ENCODE measurements around the gene RELL2.

Gene RELL2, protein sequence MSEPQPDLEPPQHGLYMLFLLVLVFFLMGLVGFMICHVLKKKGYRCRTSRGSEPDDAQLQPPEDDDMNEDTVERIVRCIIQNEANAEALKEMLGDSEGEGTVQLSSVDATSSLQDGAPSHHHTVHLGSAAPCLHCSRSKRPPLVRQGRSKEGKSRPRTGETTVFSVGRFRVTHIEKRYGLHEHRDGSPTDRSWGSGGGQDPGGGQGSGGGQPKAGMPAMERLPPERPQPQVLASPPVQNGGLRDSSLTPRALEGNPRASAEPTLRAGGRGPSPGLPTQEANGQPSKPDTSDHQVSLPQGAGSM

DNA sequence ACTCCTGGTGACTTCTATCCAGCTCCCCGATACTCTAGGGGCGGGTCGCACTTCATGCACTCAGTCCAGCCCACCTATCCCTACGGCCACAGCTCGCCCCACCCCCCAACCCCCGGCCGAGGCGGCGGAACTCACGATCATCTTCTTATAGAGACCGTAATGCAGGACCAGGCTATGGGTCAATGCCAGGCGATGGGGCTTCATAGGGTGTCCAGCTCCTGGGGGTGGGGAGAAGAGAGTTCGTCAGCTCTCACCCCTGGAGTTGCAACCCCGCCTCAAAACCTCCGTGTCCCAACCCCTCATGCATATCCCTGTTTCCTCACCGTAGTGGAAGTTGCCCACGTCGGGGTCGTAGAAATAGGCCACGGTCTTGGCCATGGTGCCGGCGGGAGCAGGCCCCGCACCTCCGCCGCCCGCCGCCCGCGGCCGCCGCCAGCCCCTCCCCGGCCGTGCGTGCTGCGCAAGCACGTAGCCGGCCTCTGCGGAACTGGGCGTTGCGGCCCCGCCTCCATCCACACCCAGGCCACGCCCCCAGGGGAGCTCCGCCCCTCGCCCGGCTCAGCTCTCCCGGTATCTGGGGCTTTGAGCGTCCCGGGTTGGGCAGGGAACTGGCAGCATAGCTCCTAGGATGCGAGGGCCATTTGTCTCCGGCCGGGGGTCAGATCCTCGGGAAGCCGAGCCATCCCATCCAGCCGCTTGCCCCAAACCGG lies at the start of gene RELL2, which contains the start of gene HDAC3:
Gene RELL2 (plus strand): TSS at position 585 of the 710 bp plus-strand sequence. CDS start 1,229 bp downstream, outside the sequence.
Gene HDAC3 (minus strand): TSS at position 437 of the 710 bp plus-strand sequence. CDS start 59 bp downstream, at position 378.
- peak within 1 kb of the TSS; percentile 40 for H3K9ac ChIP-seq (ENCODE audit: low read length)
- H3K9me3 ChIP-seq (ENCODE audit: low read length) = no peaks in the 10 kb centered on the region
- H3K27ac ChIP-seq (ENCODE audit: low read depth, low read length) = peak within 1 kb of the TSS; percentile 69
- H3K4me1 ChIP-seq (ENCODE audit: insufficient read depth, low read length) = peaks cover 21% of the 10 kb centered on the region
- H3K4me3 ChIP-seq (ENCODE audit: low read depth in 1 of 2, low read length in 2 of 2) = peak within 1 kb of the TSS; percentile 85 to 92
- H3K36me3 ChIP-seq (ENCODE audit: insufficient read depth, low read length) = peaks cover 15% of the 10 kb centered on the region
- peaks cover 3 to 14% of the 10 kb centered on the region in 2 donors for H3K27me3 ChIP-seq (ENCODE audit: control insufficient read depth in 1 of 2, insufficient read depth in 2 of 2, low read length in 2 of 2)

DNA sequence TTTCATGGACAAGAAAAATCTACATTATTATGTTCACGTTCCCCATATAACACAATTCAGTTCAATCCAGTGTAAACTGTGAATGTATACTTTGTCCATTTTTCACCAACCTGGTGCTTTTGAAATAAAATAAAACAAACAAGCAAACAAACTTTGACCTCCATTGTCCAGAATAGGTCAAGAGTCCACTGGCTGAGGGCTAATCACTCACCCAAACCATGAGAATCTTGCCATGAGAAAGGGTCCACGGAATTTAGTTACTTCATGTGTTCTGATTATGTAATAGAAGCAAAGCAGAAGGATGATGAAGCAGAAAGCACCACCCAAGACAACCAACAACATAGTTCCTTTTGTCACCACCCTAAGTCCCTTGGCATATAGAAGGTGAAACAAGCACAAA lies 46.7 kb upstream of the RELL2 start:
- H3K9ac ChIP-seq (ENCODE audit: low read length) = no peak overlapping the region
- no peaks in the 10 kb centered on the region for H3K9me3 ChIP-seq (ENCODE audit: low read length)
- H3K36me3 ChIP-seq (ENCODE audit: insufficient read depth, low read length) = peaks cover 7% of the 10 kb centered on the region
- no peaks in the 10 kb centered on the region for H3K27me3 ChIP-seq (ENCODE audit: control insufficient read depth in 1 of 2, insufficient read depth in 2 of 2, low read length in 2 of 2)
- no peak overlapping the region for H3K4me3 ChIP-seq (ENCODE audit: low read depth in 1 of 2, low read length in 2 of 2)
- no peak overlapping the region for H3K27ac ChIP-seq (ENCODE audit: low read depth, low read length)
- no peaks in the 10 kb centered on the region for H3K4me1 ChIP-seq (ENCODE audit: insufficient read depth, low read length)

DNA sequence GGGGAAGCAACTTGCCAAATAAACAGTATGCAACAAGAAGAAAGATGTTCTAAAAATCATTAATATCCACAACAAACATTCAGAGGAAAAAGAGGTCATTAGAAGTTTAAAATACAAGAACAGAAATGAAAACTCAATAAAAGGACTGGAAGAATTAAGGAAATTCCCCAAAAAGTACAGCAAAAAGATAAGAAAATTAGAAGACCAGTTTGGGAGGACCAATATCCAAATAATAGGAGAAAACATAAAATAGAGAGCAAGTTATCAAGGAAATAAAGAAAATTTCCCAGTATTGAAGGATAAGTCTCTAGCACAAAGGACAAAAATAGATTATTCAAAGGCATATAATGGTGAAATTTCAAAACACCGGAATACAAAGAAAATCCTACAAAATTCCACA lies 39.9 kb upstream of the RELL2 start:
- Histone ChIP-seq H3K27ac (ENCODE audit: low read depth, low read length) (no peak overlapping the region), H3K4me1 (ENCODE audit: insufficient read depth, low read length) (no peaks in the 10 kb centered on the region), H3K27me3 (ENCODE audit: control insufficient read depth in 1 of 2, insufficient read depth in 2 of 2, low read length in 2 of 2) (no peaks in the 10 kb centered on the region), H3K36me3 (ENCODE audit: insufficient read depth, low read length) (no peaks in the 10 kb centered on the region), H3K9me3 (ENCODE audit: low read length) (no peaks in the 10 kb centered on the region), H3K9ac (ENCODE audit: low read length) (no peak overlapping the region), H3K4me3 (ENCODE audit: low read depth in 1 of 2, low read length in 2 of 2) (no peak overlapping the region)

DNA sequence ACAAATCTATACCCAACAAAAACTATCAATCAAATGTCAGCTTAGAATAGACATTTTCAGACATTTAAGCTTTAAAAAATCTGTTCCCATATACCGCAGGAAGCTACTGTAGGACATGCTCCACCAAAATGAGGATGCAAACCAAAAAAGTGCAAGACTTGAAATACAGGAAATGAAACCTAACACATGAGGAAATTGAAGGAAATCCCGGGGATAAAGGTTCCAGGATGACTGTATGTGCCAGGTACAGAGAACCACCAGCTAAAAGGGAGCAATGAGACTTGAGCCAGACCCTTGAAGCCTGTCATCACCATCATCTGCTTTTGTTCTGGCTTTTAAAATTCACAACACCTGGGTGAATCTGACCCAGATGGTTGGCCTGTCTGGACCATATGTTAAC lies 39.4 kb upstream of the RELL2 start:
- Histone ChIP-seq H3K4me3 (ENCODE audit: low read depth in 1 of 2, low read length in 2 of 2) (no peak overlapping the region), H3K9ac (ENCODE audit: low read length) (no peak overlapping the region), H3K4me1 (ENCODE audit: insufficient read depth, low read length) (no peaks in the 10 kb centered on the region), H3K36me3 (ENCODE audit: insufficient read depth, low read length) (no peaks in the 10 kb centered on the region), H3K27me3 (ENCODE audit: control insufficient read depth in 1 of 2, insufficient read depth in 2 of 2, low read length in 2 of 2) (no peaks in the 10 kb centered on the region), H3K9me3 (ENCODE audit: low read length) (no peaks in the 10 kb centered on the region), H3K27ac (ENCODE audit: low read depth, low read length) (no peak overlapping the region)

DNA sequence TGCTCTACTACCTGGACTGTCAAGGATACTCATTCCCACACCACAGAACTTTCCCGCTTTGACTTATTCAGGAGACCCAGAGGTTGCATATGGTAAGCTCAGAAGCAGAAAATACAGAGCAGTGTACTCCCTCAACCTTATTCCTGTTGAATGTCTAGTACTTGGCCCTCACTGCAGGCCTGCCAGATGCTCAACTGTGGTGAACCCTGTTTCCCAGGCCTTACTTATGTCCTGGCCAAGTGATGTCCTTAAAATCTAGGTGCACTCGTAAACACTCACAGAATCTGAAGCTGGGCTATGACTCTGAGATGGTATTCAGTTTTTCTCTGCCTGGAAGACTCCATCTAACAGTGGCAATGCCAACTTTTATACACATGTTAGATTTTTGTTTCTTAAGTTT lies 39.0 kb upstream of the RELL2 start:
- no peaks in the 10 kb centered on the region for H3K36me3 ChIP-seq (ENCODE audit: insufficient read depth, low read length)
- H3K27ac ChIP-seq (ENCODE audit: low read depth, low read length) = no peak overlapping the region

DNA sequence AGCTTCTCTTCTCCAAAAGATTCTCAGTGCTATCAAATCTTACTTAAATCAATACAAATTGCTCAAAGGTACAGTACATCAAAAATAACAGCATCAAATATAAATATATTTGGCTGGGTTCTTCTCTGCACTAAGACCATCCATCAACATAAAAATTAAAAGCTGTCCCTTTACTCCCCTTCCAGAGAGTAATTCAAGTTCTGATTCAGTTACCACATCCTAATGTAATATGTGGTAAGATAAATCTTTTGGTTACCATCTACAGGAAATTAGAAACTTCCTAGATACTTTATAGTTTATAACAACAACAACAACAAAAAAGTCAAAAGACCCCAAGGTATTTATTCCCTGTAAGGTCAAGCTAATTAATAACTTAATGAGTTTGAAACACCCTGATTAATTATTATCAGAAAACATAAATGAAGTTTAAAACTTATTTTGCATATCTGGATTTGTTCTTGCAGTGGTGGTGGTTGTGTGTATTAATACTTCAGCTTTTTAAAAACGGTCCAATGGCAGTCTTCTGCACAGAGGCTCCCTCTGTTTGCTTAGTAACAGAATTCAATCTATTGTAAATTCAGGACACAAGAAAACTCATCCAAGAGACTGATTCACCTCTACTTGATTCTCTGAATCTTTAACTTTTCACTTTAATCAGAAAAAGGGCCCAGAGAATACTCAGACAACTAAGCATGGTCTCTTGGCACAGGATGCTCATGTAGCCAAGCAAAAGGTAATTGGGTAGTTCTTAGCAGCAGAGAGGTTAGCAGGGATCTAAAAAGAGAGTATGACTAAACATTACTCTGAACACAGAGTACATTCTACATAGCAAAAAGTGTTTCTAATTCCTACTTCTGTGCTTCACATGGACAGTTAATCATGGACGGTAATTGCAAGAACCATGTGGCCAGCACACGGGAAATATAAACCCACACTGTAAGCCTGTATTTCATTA lies 38.1 kb upstream of the RELL2 start:
- no peak overlapping the region for H3K9ac ChIP-seq (ENCODE audit: low read length)

More for the DNA sequence above, 39.0 kb upstream of the RELL2 start:
- Histone ChIP-seq H3K27me3 (ENCODE audit: control insufficient read depth in 1 of 2, insufficient read depth in 2 of 2, low read length in 2 of 2) (no peaks in the 10 kb centered on the region), H3K9me3 (ENCODE audit: low read length) (no peaks in the 10 kb centered on the region), H3K4me1 (ENCODE audit: insufficient read depth, low read length) (no peaks in the 10 kb centered on the region), H3K4me3 (ENCODE audit: low read depth in 1 of 2, low read length in 2 of 2) (no peak overlapping the region), H3K9ac (ENCODE audit: low read length) (no peak overlapping the region)

DNA sequence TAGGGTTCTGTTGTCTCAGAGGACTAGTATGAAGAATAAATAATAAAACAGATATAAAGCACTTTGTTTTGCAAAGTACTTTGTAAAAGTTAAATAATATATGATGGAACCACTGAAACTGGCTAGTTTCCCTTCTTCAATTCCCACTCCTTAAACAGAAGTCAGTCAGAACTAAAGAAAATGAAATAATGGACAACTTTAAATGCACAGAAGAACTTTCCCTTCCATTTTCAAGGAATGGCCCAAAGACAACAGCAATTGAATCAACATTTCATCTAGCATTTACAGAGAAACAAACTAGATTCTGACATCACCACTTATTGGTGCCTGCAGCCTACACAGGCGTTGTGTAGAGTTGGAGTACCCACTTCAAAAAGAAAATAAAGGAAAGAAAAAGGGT lies 34.2 kb upstream of the RELL2 start:
- H3K4me3 ChIP-seq (ENCODE audit: low read depth in 1 of 2, low read length in 2 of 2) = no peak overlapping the region
- H3K9me3 ChIP-seq (ENCODE audit: low read length) = no peaks in the 10 kb centered on the region
- H3K27me3 ChIP-seq (ENCODE audit: control insufficient read depth in 1 of 2, insufficient read depth in 2 of 2, low read length in 2 of 2) = no peaks in the 10 kb centered on the region
- H3K36me3 ChIP-seq (ENCODE audit: insufficient read depth, low read length) = no peaks in the 10 kb centered on the region
- no peak overlapping the region for H3K27ac ChIP-seq (ENCODE audit: low read depth, low read length)
- peaks cover 6% of the 10 kb centered on the region for H3K4me1 ChIP-seq (ENCODE audit: insufficient read depth, low read length)
- H3K9ac ChIP-seq (ENCODE audit: low read length) = no peak overlapping the region

More for the DNA sequence above, 38.1 kb upstream of the RELL2 start:
- Histone ChIP-seq H3K4me1 (ENCODE audit: insufficient read depth, low read length) (peaks cover 2% of the 10 kb centered on the region), H3K27ac (ENCODE audit: low read depth, low read length) (no peak overlapping the region), H3K9me3 (ENCODE audit: low read length) (no peaks in the 10 kb centered on the region), H3K27me3 (ENCODE audit: control insufficient read depth in 1 of 2, insufficient read depth in 2 of 2, low read length in 2 of 2) (no peaks in the 10 kb centered on the region), H3K4me3 (ENCODE audit: low read depth in 1 of 2, low read length in 2 of 2) (no peak overlapping the region), H3K36me3 (ENCODE audit: insufficient read depth, low read length) (no peaks in the 10 kb centered on the region)

DNA sequence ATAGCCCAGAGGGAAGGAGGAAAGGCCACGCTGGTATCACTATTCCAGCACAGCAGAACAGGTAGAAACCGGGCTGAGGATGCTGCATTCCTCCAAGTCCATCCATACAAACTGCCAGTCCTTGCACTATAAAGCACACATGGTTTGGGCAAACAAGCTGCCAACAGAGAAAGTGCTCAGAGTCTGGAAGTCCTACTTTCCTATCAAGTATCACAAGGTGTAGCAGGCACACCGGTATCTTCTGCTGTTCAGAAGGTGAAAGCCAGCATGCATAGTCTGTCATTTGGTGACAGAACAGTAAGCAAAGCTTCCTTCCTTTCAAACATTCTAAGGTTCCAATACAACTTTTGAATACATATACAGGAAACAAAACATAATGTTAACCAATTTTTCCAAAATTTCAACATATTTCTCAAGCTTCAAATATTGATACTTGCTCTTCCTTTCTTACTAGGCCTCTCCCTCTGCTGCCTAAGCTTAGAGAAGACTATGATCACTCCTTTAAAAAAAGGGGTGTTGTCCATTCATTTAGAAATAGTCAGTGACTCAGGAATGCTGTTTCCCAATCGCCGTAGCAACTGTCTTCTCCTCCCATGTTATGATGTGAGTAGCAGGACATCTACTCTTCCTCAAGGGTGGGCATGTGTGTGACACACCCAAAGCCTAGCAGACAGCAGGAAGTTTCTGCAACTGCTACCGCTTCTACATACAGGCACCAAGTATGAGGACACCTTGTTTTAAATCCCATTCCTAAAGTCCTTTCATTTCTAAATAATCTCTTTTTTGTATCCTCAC lies 32.7 kb upstream of the RELL2 start:
- no peak overlapping the region for H3K4me3 ChIP-seq (ENCODE audit: low read depth in 1 of 2, low read length in 2 of 2)
- no peaks in the 10 kb centered on the region for H3K36me3 ChIP-seq (ENCODE audit: insufficient read depth, low read length)
- H3K27me3 ChIP-seq (ENCODE audit: control insufficient read depth in 1 of 2, insufficient read depth in 2 of 2, low read length in 2 of 2) = no peaks in the 10 kb centered on the region
- H3K4me1 ChIP-seq (ENCODE audit: insufficient read depth, low read length) = peaks cover 6% of the 10 kb centered on the region
- H3K9ac ChIP-seq (ENCODE audit: low read length) = no peak overlapping the region
- H3K9me3 ChIP-seq (ENCODE audit: low read length) = no peaks in the 10 kb centered on the region
- H3K27ac ChIP-seq (ENCODE audit: low read depth, low read length) = no peak overlapping the region

DNA sequence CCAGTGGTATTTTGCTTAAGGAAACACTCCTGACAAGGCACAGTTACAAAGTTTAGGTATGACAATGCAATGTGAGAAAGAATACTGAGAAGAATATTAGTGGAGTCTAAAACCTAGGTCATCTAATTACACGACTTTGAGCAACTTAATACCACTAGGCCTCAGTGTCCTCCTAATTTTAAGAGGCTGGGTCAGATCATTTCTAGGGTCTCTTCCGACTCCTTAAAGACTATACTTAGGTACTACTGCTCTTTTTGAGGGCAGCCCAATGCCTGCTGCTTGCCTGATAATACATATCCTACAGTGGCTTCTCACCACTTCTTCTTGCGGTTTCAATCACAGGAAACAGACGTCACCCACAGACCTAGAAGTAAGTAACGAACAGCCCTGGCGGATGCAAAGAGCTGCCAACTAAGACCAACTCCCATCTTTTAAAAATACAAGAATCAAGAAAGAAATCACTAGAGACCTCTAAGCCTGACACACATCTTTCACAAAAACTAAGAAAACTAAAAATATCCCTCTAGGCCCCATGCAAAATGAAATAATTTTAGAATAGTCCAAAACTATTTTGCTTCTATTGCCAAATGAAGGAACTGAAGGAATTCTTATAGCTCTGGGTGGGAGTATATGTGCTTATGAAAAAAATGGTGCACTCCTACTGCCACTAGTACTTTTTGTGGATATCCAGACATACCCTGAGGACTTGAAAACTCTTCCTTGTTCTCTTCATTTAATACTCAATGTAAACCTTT lies 31.1 kb upstream of the RELL2 start:
- no peaks in the 10 kb centered on the region for H3K9me3 ChIP-seq (ENCODE audit: low read length)
- no peaks in the 10 kb centered on the region for H3K36me3 ChIP-seq (ENCODE audit: insufficient read depth, low read length)
- no peak overlapping the region for H3K9ac ChIP-seq (ENCODE audit: low read length)
- no peak overlapping the region for H3K4me3 ChIP-seq (ENCODE audit: low read depth in 1 of 2, low read length in 2 of 2)
- no peaks in the 10 kb centered on the region for H3K27me3 ChIP-seq (ENCODE audit: control insufficient read depth in 1 of 2, insufficient read depth in 2 of 2, low read length in 2 of 2)
- H3K4me1 ChIP-seq (ENCODE audit: insufficient read depth, low read length) = peaks cover 6% of the 10 kb centered on the region
- no peak overlapping the region for H3K27ac ChIP-seq (ENCODE audit: low read depth, low read length)

DNA sequence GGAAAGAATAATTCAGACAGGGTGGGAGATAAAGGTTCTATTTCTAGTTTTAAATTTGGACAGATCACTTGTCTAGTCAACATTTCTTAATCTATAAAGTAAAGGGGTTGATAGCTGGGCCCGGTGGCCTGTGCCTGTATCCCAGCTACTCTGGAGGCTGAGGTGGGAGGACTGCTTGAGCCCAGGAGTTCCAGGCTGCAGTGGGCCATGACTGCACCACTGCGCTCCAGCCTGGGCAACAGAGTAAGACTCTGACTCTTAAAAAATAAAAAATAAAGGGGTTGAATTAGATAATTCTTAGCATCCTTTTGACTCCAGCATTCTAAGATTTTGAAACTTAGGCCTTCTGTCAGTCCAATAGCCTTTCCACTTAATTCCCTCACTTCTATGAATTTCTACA lies 28.8 kb upstream of the RELL2 start:
- no peak overlapping the region for H3K27ac ChIP-seq (ENCODE audit: low read depth, low read length)
- H3K4me1 ChIP-seq (ENCODE audit: insufficient read depth, low read length) = peaks cover 6% of the 10 kb centered on the region
- no peak overlapping the region for H3K4me3 ChIP-seq (ENCODE audit: low read depth in 1 of 2, low read length in 2 of 2)
- no peaks in the 10 kb centered on the region for H3K27me3 ChIP-seq (ENCODE audit: control insufficient read depth in 1 of 2, insufficient read depth in 2 of 2, low read length in 2 of 2)
- no peaks in the 10 kb centered on the region for H3K9me3 ChIP-seq (ENCODE audit: low read length)
- no peaks in the 10 kb centered on the region for H3K36me3 ChIP-seq (ENCODE audit: insufficient read depth, low read length)
- H3K9ac ChIP-seq (ENCODE audit: low read length) = no peak overlapping the region

Measured in muscle layer of colon (tissue), 2 donors.